LHCN-M2 (cell line): ENCODE measurements around the gene SRSF3. TPM values are rescaled to one million over a fixed set of nuclear protein-coding genes. Genes with fewer than 3 reads are reported as not detected.
"Not testable (repeated sequence)": the region's sequence is repeated elsewhere in the genome, so short reads cannot be mapped to it uniquely, and the experiment has no call there.

Experiments used
- DNase-seq: peaks from one replicate; pipeline ENCODE4 v3.0.0-alpha.2; 2012; ENCODE audit warnings: low read depth
- total RNA-seq: library from RNA; depleted of rRNA; stranded (reverse); fragments of >200 nt; gene quantifications from 2 replicates; pipeline ENCODE4 v1.2.3, GENCODE V29; 2014

SRSF3 gene
- total RNA-seq, 1 experiment from 2014 or later, result 181 TPM

DNA sequence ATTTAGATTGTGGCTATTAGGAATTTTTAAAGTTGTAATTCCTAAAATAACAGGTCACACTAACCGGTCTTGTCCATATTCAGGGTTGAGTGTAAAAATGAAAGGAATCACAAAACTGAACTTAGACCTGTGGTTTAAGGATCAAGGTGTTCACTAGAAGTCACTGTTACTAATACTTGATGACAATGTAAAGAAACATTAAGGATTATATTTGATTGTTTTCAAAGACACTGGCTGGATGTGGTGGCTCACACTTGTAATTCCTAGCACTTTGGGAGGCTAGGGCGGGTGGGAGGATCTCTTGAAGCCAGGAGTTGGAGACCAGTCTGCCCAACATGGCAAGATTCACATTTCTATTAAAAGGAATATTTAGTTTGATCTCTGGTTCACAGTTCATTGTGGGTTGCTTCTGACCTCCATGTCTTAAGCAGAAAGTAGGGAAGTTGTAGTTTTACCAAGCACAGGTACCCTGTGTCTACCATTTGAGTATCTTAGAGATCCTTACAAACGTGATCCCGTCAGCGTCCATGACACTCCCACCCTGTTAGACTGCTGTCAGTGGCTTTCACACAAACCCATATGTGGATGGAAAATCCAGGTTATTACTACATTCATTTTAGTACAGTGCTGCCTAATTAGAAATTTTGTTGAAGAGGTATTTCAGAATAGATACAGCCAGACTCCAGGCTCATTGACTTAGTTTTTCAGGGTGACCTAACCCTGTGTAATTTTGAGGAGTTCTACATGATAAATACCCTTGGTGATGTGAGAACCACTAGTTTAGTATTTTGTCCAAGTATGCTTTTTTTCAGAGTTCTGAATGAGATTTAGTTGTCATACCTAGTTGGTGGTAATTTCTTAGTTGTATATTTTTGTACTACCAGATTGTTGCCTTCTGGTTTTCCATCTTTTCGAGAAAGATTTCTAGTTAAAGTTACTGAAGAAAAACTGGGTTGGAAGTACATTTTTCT lies 10.2 kb downstream of the SRSF3 start:
- no peak for DNase-seq

DNA sequence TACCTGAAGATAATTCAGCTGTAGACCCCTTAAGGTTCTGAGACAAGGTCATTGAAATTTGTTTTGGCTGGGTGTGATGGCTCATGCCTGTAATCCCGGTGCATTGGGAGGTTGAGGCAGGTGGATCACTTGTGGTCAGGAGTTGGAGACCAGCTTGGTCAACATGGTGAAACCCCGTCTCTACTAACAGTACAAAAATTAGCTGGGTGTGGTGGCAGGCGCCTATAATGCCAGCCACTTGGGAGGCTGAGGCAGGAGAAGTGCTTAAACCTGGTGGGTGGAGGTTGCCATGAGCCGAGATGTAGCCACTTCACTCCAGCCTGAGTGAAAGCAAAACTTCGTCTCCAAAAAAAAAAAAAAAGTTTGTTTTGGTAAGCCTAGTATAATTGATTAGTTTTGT lies 11.0 kb downstream of the SRSF3 start:
- DNase-seq, result no peak

- no peak for DNase-seq
Measured at GRCh38 chr6:36605560-36606391, 11.6 kb downstream of the SRSF3 start.

DNA sequence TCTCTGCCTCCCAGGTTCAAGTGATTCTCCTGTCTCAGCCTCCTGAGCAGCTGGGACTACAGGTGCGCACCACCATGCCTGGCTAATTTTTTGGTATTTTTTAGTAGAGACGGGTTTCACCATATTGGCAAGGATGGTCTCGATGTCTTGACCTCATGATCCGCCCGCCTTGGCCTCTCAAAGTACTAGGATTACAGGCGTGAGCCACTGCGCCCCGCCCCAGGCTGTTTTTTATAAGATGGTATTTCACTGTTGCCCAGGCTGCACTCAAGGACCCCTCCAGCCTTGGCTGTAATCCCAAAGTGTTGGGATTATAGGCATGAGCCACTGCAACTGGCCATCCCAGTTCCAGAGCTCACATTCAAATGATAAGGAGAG lies 13.1 kb downstream of the SRSF3 start:
- DNase-seq, result not testable (repeated sequence)

- DNase-seq, result no peak
Measured at GRCh38 chr6:36607683-36608386, 13.7 kb downstream of the SRSF3 start.

DNA sequence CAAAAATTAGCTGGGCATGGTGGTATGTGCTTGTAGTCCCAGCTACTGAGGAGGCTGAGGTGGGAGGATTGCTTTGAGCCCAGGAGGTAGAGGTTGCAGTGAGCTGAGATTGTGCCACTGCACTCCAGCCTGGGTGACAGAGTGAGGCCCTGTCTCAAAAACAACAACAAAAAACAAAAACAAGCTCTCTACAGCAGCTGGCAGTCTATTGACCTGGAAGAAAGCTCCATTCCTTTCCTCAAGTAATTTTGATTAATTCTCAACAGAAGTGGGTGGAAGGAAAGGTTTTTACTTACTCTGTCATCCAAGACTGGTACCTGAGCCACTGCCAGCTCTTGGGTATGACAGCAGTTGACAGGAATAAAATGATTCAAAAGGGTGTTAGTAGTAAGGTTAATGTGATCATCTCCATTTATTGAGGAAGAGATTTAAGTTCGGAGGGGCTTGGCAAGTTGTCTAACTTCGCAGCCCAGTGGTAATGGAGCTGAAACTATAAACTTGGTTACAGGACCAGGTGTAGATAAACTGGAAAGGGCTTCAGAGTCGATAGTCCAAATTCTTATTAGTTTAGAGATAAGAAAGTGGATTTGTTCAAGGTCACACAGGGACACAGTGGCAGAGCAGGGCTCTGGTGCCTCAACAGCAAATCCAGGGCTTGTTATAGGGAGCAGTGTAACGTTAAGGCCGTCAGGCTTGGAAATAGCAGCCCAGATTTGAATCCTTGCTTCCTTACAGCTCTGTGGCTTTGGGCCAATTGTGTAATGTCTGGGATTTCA lies 14.8 kb downstream of the SRSF3 start:
- DNase-seq, result no peak

- DNase-seq, result no peak
Measured at GRCh38 chr6:36609582-36609981, 15.4 kb downstream of the SRSF3 start.

- DNase-seq, result no peak
Measured at GRCh38 chr6:36610041-36610955, 16.1 kb downstream of the SRSF3 start.

DNA sequence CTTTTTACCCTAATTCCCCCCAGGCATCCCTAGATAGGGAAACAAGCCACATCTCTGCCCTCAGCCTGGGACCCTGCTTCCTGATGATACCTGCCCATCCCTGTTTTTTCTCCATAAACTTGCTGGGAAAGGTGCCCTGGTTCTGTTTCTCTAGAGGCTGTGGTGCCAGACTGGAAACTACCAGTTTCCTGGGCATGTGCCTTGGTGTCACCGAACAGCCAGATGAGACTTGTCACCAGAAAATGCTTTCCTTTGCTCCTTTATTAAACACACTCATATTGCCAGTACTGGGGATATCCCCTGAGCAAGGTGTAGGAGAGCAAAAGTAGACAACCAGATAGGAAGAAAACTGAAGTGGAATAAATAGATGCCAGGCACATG lies 16.8 kb downstream of the SRSF3 start:
- no peak for DNase-seq

DNA sequence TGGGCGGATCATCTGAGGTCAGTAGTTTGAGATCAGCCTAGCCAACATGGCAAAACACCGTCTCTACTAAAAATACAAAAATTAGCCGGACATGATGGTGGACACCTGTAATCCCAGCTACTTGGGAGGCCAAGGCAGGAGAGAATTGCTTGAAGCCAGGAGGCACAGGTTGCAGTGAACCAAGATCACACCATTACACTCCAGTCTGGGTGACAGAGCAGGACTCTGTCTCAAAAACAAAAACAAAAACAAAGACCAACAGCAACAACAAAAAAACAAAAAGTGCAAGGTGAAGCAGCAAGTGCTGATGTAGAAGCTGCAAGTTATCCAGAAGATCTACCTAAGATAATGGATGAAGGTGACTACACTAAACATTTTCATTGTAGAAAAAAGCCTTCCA lies 17.5 kb downstream of the SRSF3 start:
- not testable (repeated sequence) for DNase-seq

GRCh38 chr6:36612101-36612625 lies 18.0 kb downstream of the SRSF3 start:
- DNase-seq, result no peak

DNA sequence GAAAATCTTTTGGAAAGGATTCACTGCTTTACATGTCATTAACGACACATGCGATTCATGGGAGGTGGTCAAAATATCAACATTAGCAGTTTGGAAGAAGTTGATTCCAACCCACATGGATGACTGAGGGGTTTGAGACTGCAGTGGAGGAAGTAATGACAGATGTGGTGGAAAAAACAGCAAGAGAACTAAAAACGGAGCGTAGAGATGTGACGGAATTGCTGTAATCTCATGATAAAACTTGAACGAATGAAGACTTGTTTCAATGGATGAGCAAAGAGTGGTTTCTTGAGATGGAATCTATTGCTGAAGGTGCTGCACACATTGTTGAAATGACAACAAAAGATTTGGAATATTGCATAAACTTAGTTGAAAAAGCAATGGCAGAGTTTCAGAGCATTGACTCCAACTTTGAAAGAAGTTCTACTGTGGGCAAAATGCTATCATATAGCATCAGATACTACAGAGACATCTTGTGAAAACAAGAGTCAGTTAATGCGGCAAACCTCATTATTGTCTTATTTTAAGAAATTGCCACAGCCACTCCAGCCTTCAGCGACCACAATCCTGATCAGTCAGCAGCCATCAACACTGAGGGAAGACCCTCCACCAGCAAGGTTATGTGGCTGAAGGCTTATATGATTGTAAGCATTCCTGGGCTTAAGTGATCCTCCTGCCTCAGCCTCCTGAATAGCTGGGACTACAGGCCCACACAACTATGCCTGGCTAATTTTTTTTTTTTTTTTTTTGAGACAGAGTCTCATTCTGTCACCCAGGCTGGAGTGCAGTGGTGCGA lies 19.2 kb downstream of the SRSF3 start:
- DNase-seq, result no peak

DNA sequence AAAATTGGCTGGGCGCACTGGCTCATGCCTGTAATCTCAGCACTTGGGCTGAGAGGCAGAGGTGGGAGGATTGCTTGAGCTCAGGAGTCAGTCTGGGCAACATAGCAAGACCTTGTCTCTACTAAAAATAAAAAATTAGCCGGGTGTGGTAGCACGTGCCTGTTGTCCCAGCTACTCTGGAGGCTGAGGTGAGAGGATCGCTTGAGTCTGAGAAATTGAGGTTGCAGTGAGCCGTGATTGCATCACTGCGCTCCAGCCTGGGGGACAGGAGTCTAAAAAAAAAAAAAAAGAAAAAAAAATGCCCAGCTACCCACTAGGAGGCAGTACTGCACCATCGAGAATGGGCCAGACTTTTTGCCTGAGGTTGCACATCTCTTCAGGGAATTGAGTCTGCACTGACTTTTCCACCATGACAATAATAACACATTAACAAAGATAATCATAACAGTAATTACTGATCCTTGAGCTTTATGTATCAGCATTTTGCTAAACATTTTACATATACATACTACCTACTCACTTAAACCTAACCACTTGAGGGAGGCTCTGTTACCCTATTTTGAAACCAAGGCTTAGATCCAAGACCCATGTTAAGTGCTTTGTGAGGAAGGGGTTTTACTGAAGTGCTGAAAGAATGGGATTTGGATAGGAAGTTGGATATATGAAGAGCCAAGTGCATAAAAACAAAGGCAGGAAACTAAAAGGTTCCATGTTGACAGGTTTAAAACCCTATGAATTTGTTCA lies 21.0 kb downstream of the SRSF3 start:
- DNase-seq, result peak; percentile 77

GRCh38 chr6:36616893-36617521 lies 22.8 kb downstream of the SRSF3 start:
- peak; percentile 90 for DNase-seq

DNA sequence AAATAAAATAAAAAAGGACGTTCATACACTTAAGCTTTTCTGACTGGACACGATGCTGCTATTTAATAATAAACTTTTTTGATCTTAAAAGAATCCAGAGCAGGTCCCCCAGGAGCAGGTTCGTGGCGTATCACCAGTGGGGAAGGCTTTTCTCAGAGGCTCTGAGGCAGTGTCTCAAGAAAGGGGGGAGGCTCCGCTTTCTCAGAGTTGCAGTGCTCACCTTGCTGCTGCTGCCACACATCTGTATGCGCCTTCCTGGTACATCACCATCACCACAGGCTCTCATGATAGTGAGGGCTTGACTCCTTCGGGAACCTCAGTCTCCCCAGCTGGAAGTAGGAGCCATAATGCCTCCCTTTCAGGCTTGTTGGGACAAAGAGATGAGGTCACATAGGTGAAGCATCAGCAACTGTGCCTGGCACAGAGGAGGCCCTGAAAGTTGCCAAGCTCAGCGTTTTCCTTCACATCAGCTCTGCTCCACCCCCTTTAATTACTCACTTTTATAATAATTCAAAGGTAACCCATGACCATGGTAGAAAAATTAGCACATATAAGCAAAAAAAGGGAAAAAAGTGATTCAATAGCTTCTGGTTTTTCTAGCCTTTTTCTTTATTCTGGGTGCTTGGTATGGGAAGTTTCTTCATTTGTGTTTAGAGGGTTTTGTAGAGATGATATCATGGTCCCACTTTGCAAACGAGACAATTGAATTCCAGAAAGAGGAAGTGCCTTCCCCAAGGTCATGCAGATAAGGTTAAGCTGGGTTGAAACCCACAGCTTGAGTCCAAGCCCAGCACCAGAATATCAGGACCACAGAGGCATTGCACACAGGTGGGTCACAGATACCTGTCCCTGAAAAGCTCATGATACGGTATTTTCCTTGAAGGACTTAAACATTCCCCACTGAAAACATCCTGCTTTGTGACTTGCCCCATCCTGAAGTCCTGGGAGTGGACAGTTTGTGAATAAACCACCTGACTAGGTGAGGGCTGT lies 24.5 kb downstream of the SRSF3 start:
- DNase-seq, result no peak

GRCh38 chr6:36621371-36621855 lies 27.3 kb downstream of the SRSF3 start:
- no peak for DNase-seq
